Ishikawa (cell line): Measurements from ENCODE around the gene SEMA3E.
A peak's percentile ranks its signal among the peaks of the same experiment; 100 is the strongest.

Experiments
- CEBPB ChIP-seq: IDR thresholded peaks from 2 replicates; pipeline ENCODE4 v1.6.1; 2012
- CREB1 ChIP-seq: IDR thresholded peaks from 2 replicates; pipeline ENCODE4 v1.6.1; 2012; ENCODE audit warnings: low read depth
- EGR1 ChIP-seq: IDR thresholded peaks from 2 replicates; pipeline ENCODE4 v1.6.1; 2012
- EP300 ChIP-seq: IDR thresholded peaks from 2 replicates; pipeline ENCODE4 v1.6.1; 2012; ENCODE audit warnings: borderline replicate concordance
- FOXM1 ChIP-seq: IDR thresholded peaks from 2 replicates; pipeline ENCODE4 v1.6.1; 2012; ENCODE audit warnings: low read depth, borderline replicate concordance
- MAX ChIP-seq: IDR thresholded peaks from 2 replicates; pipeline ENCODE4 v1.6.1; 2012
- NFIC ChIP-seq: IDR thresholded peaks from 2 replicates; pipeline ENCODE4 v1.6.1; 2012
- RAD21 ChIP-seq: IDR thresholded peaks from 2 replicates; pipeline ENCODE4 v1.6.1; 2012; ENCODE audit warnings: low read depth
- REST ChIP-seq: IDR thresholded peaks from 2 replicates; pipeline ENCODE4 v1.6.1; 2012; ENCODE audit warnings: low read depth, mild to moderate bottlenecking
- TAF1 ChIP-seq: IDR thresholded peaks from 2 replicates; pipeline ENCODE4 v1.6.1; 2012; ENCODE audit warnings: low read depth, mild to moderate bottlenecking
- TCF12 ChIP-seq: IDR thresholded peaks from 2 replicates; pipeline ENCODE4 v1.6.1; 2012; ENCODE audit warnings: low read depth
- TEAD4 ChIP-seq: IDR thresholded peaks from 2 replicates; pipeline ENCODE4 v1.6.1; 2012
- USF1 ChIP-seq: IDR thresholded peaks from 2 replicates; pipeline ENCODE4 v1.6.1; 2012
- YY1 ChIP-seq: IDR thresholded peaks from 2 replicates; pipeline ENCODE4 v1.6.1; 2012; ENCODE audit warnings: low read depth
- ZBTB7A ChIP-seq: IDR thresholded peaks from 2 replicates; pipeline ENCODE4 v1.6.1; 2012; ENCODE audit warnings: low read depth

SEMA3E gene

GRCh38 chr7:83617858-83618257, 31.1 kb downstream of the SEMA3E start:
- no peak for TF ChIP-seq REST
- TF ChIP-seq TAF1: no peak
- TF ChIP-seq USF1: no peak
- no peak for TF ChIP-seq CEBPB
- TF ChIP-seq MAX: no peak
- TF ChIP-seq TCF12: no peak
- TF ChIP-seq TEAD4: no peak
- no peak for TF ChIP-seq FOXM1

- TF ChIP-seq REST: peak; percentile 82
- no peak for TF ChIP-seq NFIC
- TF ChIP-seq EP300: peak; percentile 16; the same call in 1 of the 2 replicates
Measured at GRCh38 chr7:83614112-83614511, 34.8 kb downstream of the SEMA3E start.

- TF ChIP-seq RAD21 (no peak), TEAD4 (no peak), MAX (no peak), ZBTB7A (no peak), CREB1 (no peak), EGR1 (no peak), REST (no peak), YY1 (no peak), NFIC (no peak), FOXM1 (no peak), EP300 (no peak), CEBPB (no peak), TCF12 (no peak), USF1 (no peak), TAF1 (no peak)
Measured at GRCh38 chr7:83613232-83613631, 35.7 kb downstream of the SEMA3E start.

- no peak for TF ChIP-seq CREB1
- TF ChIP-seq TAF1: no peak
- TF ChIP-seq NFIC: no peak
- TF ChIP-seq REST: no peak
- no peak for TF ChIP-seq RAD21
- no peak for TF ChIP-seq FOXM1
- no peak for TF ChIP-seq EP300
- no peak for TF ChIP-seq USF1
- no peak for TF ChIP-seq CEBPB
- no peak for TF ChIP-seq MAX
- TF ChIP-seq TEAD4: no peak
- no peak for TF ChIP-seq EGR1
- no peak for TF ChIP-seq ZBTB7A
Measured at GRCh38 chr7:83611776-83612175, 37.2 kb downstream of the SEMA3E start.
